Ecto neural progenitor cell (in vitro differentiated cells): ENCODE results near the gene PIP4K2C.
"Not testable (repeated sequence)": the region's sequence is repeated elsewhere in the genome, so short reads cannot be mapped to it uniquely, and the experiment has no call there.

Experiments
- DNase-seq: peaks from one replicate; pipeline ENCODE4 v3.0.0-alpha.2; 2018; ENCODE audit warnings: low spot score

PIP4K2C gene

DNA sequence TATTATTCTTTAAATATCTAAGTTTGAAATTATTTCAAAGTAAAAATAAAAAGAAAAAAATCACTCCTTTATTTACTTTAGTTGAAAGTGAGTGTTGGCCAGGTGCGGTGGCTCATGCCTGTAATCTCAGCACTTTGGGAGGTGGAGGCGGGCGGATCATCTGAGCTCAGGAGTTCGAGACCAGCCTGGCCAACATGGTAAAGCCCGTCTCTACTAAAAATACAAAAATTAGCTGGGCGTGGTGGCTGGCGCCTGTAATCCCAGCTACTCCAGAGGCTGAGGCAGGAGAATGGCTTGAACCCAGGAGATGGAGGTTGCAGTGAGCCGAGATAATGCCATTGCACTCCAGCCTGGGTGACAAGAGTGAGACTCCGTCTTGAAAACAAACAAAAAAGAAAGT, 45.7 kb downstream of the PIP4K2C start:
- not testable (repeated sequence) for DNase-seq

DNA sequence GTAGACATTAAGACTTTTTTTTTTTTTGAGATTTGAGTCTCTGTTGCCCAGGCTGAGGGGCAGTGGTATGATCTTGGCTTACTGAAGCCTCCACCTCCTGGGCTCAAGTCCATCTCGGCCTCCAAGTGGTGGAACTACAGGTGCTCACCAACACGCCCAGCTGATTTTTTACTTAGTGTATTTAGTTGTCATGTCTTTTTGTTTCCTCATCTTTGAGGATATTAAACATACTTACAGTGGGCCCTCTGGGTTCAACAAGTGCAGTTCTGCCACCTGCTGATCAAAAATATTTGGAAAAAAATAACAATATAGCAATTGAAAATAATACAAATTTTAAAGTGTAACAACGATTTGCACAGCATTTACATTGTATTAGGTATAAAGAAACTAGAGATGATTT, 46.4 kb downstream of the PIP4K2C start:
- no peak for DNase-seq

- no peak for DNase-seq
Observed at GRCh38 chr12:57638096-57638495, 47.1 kb downstream of the PIP4K2C start.

DNA sequence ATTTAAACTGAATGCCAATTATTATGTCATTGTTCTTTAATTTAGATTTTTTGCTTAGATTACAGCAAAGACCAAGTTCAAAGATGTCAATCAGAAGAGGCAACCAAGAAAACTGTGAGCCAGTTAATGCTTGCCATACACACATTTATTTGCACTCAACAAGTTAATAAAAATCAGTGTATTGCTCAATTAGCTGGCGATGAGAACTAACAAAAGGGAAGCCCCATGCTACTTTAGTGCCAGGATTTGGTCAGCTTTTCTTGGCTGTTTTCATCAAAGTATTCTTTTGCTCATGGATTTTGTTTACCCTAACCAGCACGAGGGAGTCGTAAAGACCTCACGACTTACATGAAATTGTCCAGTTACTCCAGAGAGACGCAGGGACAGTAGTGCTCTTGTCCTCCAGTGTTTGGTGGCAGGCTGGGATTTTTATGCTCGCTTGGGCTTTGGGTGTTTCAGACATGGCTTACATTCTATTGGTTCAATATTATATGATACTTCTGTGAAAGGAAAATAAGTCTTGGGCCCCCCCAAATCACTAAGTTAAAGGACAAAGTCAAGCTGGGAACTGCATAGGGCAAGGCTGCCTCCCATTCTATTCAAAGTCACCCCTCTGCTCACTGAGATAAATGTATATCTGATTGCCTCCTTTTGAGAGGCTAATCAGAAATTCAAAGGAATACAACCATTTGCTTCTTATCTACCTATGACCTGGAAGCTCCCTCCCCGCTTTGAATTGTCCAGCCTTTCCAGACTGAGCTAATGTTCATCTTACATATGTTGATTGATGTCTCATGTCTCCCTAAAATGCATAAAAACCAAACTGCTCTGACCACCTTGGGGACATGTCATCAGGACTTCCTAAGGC, 49.4 kb downstream of the PIP4K2C start:
- DNase-seq = no peak

- DNase-seq = no peak
Observed at GRCh38 chr12:57641699-57642442, 50.9 kb downstream of the PIP4K2C start.

GRCh38 chr12:57645990-57646658, 55.1 kb downstream of the PIP4K2C start:
- DNase-seq = not testable (repeated sequence)

DNA sequence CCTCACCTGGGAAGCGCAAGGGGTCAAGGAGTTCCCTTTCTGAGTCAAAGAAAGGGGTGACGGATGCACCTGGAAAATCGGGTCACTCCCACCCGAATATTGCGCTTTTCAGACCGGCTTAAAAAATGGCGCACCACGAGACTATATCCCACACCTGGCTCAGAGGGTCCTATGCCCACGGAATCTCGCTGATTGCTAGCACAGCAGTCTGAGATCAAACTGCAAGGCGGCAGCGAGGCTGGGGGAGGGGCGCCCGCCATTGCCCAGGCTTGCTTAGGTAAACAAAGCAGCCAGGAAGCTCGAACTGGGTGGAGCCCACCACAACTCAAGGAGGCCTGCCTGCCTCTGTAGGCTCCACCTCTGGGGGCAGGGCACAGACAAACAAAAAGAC, 55.7 kb downstream of the PIP4K2C start:
- DNase-seq = not testable (repeated sequence)
